Smooth muscle cell (in vitro differentiated cells): Measurements from ENCODE around the gene RYK. TPM values are rescaled to one million over a fixed set of nuclear protein-coding genes. Genes with fewer than 3 reads are reported as not detected.

Source experiments
- polyA plus RNA-seq: library from polyadenylated mRNA; unstranded; fragments of >200 nt; fragmentation: Nextera tagmentation; extraction: Ambion mirVana; gene quantifications from 2 replicates; pipeline ENCODE4 v1.2.1, GENCODE V29; 2016
- total RNA-seq: library from RNA; depleted of rRNA; stranded (reverse); fragments of >200 nt; gene quantifications from 2 replicates; pipeline ENCODE4 v1.2.3, GENCODE V29; 2014

The RYK gene
- total and polyA plus RNA-seq, 2 experiments from 2014 or later: 35.8 to 65.0 TPM

Other genes with a start within 250 kb of the RYK start
- 3.6 and 14.2 TPM in 2 replicates for gene SLCO2A1, start 220.9 kb downstream of the RYK start, total RNA-seq
- 7.7 and 35.9 TPM in 2 replicates for gene SLCO2A1, start 220.9 kb downstream of the RYK start, polyA plus RNA-seq
- 103 and 114 TPM in 2 replicates for gene AMOTL2, start 123.6 kb upstream of the RYK start, total RNA-seq
- gene AMOTL2, start 123.6 kb upstream of the RYK start, polyA plus RNA-seq: 92.1 and 109 TPM in 2 replicates
- 115 and 119 TPM in 2 replicates for gene ANAPC13, start 235.1 kb upstream of the RYK start, total RNA-seq
- gene ANAPC13, start 235.1 kb upstream of the RYK start, polyA plus RNA-seq: 93.8 and 114 TPM in 2 replicates
- 16.9 and 20.2 TPM in 2 replicates for gene CEP63, start 235.2 kb upstream of the RYK start, total RNA-seq
- gene CEP63, start 235.2 kb upstream of the RYK start, polyA plus RNA-seq: 21.4 and 24.5 TPM in 2 replicates